CD4-positive, alpha-beta T cell (primary cell): ENCODE measurements around the gene SLC2A10. TPM values are rescaled to one million over a fixed set of nuclear protein-coding genes. Genes with fewer than 3 reads are reported as not detected.

Experiments
- ATAC-seq: fragments of 200-7000 bp; cut with Tn5 transposase; one replicate; pipeline ENCODE4 v1.10.0; 2022; ENCODE audit warnings: mild to moderate bottlenecking; ENCODE audit not compliant: poor library complexity
- CTCF ChIA-PET: fragments of 350-600 bp; sonication (Branson Sonifier 250); formaldehyde crosslinking; loops from one replicate; lab custom pipeline; 2021; ENCODE audit warnings: antibody characterized with exemption, inconsistent platforms; lab: Charles Lee
- POLR2A ChIA-PET: fragments of 350-600 bp; sonication (Branson Sonifier 250); formaldehyde crosslinking; loops from one replicate; lab custom pipeline; 2021; ENCODE audit warnings: antibody characterized with exemption, inconsistent platforms; lab: Charles Lee
- DNase-seq, 14 experiments: peaks; one replicate each; pipeline ENCODE4 v3.0.0-alpha.2; 2013 to 2020; ENCODE audit warnings: mixed read lengths in 2 of 14
- H3K27ac ChIP-seq, 2 donors: one replicate each; pipeline versions ENCODE4 v1.5.1 to v1.7.0; 2013; ENCODE audit warnings: low read length in 2 of 2, low read depth in 1 of 2, mild to moderate bottlenecking in 1 of 2
- H3K27me3 ChIP-seq, 2 experiments: 1 replicate in 1 of 2; 2 replicates in 1 of 2; pipeline versions ENCODE4 v1.6.1 to v1.7.0; 2013; ENCODE audit warnings: low read length in 2 of 2, control low read depth in 1 of 2, mild to moderate bottlenecking in 1 of 2, moderate library complexity in 1 of 2; ENCODE audit not compliant: insufficient read depth in 2 of 2, control insufficient read depth in 1 of 2
- H3K36me3 ChIP-seq: one replicate; pipeline ENCODE4 v1.6.1; 2013; ENCODE audit warnings: low read length, control low read depth; ENCODE audit not compliant: insufficient read depth
- H3K4me1 ChIP-seq: one replicate; pipeline ENCODE4 v1.6.1; 2013; ENCODE audit warnings: low read length, control low read depth; ENCODE audit not compliant: insufficient read depth
- H3K4me3 ChIP-seq: one replicate; pipeline ENCODE4 v1.5.1; 2013; ENCODE audit warnings: mild to moderate bottlenecking, low read length, moderate library complexity
- H3K9me3 ChIP-seq, 2 experiments: 1 replicate in 1 of 2; 2 replicates in 1 of 2; pipeline versions ENCODE4 v1.6.1 to v1.7.0; 2013; ENCODE audit warnings: low read length in 2 of 2, mild to moderate bottlenecking in 2 of 2, control low read depth in 1 of 2, moderate library complexity in 1 of 2; ENCODE audit not compliant: control insufficient read depth in 1 of 2, insufficient read depth in 1 of 2
- H3K27ac Mint-ChIP-seq: one replicate; pipeline ENCODE4 v1.8.0; 2020; ENCODE audit warnings: mixed read lengths
- H3K27me3 Mint-ChIP-seq: one replicate; pipeline ENCODE4 v1.8.0; 2021; ENCODE audit warnings: mixed read lengths
- H3K36me3 Mint-ChIP-seq: one replicate; pipeline ENCODE4 v1.8.0; 2021; ENCODE audit warnings: low read depth, mixed read lengths
- H3K4me1 Mint-ChIP-seq: one replicate; pipeline ENCODE4 v1.8.0; 2021; ENCODE audit warnings: low read depth, mixed read lengths
- H3K4me3 Mint-ChIP-seq: one replicate; pipeline ENCODE4 v1.8.0; 2020; ENCODE audit warnings: mild to moderate bottlenecking, mixed read lengths
- H3K9me3 Mint-ChIP-seq: one replicate; pipeline ENCODE4 v1.8.0; 2020; ENCODE audit warnings: mixed read lengths
- intact Hi-C, 2 experiments: fragments of 100-400 bp; cut with DNase I in 1 of 2; cut with micrococcal nuclease in 1 of 2; formaldehyde crosslinking; loops; one replicate each; pipeline versions ENCODE4 v1.15.1 to v1.9.0; 2023 to 2025; cut with DNase I, micrococcal nuclease
- total RNA-seq, 174 experiments: library from RNA in 2 of 174; stranded (reverse) in 2 of 174; gene quantifications; one replicate each; pipeline ENCODE4 v1.2.3 and lab custom pipeline; 2021 to 2026
- TF ChIP-seq, protein P1 (sequence below): fragments of 200-600 bp; IDR thresholded peaks from one replicate; pipeline ENCODE4 v1.8.0; 2022; ENCODE audit warnings: antibody characterized with exemption, mild to moderate bottlenecking

Gene SLC2A10
- total RNA-seq, 2 experiments from 2014 or later = not detected

DNA sequence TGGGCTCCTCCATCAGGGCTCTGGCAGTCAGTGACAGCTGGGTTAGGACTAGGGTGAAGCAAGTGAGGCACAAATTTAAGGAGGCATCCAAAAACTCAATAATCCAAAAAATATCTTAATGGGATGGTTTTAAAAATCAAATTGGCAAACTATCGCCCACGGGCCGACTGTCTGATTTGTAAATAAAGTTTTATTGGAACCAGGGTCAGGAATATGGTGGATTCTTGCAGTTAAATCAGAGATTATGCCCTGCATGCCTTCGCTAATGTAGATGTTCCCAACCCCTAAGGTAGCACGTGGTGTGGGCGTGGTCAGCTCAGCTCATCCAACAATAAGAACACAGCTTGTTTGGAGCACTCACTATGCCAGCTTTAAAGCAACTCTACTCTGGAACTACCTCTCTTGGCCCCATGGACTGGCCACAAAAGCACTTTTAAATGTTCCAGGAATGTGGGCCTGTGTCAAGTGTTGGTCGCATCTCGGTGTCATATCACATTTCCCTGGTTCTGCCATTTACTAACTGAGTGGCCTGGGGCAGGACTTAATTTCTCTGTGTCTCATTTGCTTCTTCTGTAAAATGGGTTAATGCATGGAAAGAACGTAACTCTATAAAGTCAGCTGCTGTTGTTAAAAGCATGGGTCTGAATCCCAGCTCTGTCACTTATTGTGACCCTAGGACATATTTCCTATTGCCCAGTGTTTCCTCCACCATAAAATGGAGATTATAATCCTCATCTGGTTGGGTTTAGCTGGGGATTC, 27.2 kb upstream of the SLC2A10 start:
- peaks cover 60% of the 10 kb centered on the region for H3K4me1 Mint-ChIP-seq
- DNase-seq (no peak), ATAC-seq (no peak)
- TF ChIP-seq, protein P1, sequence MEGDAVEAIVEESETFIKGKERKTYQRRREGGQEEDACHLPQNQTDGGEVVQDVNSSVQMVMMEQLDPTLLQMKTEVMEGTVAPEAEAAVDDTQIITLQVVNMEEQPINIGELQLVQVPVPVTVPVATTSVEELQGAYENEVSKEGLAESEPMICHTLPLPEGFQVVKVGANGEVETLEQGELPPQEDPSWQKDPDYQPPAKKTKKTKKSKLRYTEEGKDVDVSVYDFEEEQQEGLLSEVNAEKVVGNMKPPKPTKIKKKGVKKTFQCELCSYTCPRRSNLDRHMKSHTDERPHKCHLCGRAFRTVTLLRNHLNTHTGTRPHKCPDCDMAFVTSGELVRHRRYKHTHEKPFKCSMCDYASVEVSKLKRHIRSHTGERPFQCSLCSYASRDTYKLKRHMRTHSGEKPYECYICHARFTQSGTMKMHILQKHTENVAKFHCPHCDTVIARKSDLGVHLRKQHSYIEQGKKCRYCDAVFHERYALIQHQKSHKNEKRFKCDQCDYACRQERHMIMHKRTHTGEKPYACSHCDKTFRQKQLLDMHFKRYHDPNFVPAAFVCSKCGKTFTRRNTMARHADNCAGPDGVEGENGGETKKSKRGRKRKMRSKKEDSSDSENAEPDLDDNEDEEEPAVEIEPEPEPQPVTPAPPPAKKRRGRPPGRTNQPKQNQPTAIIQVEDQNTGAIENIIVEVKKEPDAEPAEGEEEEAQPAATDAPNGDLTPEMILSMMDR = no peak
- Histone ChIP-seq H3K27ac (peak overlapping the region in 1 of 2 donors; percentile 22), H3K27me3 (no peaks in the 10 kb centered on the region), H3K36me3 (peaks cover 33% of the 10 kb centered on the region), H3K4me3 (no peak overlapping the region), H3K4me1 (peaks cover 24% of the 10 kb centered on the region), H3K9me3 (no peaks in the 10 kb centered on the region)
- no peak overlapping the region for H3K4me3 Mint-ChIP-seq
- POLR2A ChIA-PET = no interaction called here
- intact Hi-C loops = loop anchor here in 1 of 2 experiments (2.0 to 10.0 kb wide), 3 partner anchors 161 to 887 kb away; partner anchors contain the start of genes DNTTIP1 and WFDC3
- H3K27me3 Mint-ChIP-seq = no peaks in the 10 kb centered on the region
- no peaks in the 10 kb centered on the region for H3K9me3 Mint-ChIP-seq
- no peak overlapping the region for H3K27ac Mint-ChIP-seq
- CTCF ChIA-PET = no interaction called here
- peaks cover 29% of the 10 kb centered on the region for H3K36me3 Mint-ChIP-seq

DNA sequence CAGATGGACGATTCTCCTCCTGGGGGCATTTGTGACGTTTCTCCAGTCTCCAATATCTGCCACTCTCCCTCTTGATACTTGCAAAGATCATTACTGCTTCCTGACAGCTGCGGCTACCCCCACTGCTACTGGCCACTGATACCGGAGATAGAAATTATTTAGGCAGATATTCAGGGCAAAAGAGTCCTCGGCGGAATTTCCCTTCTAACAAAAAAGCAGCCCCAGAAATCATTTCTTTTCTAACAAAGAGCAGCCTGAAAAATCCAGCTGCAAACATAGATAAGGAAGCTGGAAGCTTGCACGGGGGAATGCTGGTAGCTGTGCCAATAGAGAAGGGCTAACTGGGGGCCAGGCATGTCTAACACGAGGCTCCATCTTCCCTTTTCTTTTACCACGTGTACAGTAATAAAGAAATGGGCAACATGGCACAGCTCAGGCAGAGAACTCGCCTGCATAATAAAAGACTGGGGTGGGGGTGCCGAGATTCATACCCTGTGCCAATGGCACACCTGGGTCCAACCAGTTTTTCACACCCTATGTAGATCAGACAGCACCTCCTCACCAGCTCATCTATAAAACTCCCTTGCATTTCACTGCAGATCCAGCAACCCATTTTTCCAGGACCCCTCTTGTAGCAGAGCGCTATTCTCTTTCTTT, 26.3 kb upstream of the SLC2A10 start:
- H3K36me3 Mint-ChIP-seq = peaks cover 30% of the 10 kb centered on the region
- POLR2A ChIA-PET = no interaction called here
- H3K9me3 ChIP-seq = no peaks in the 10 kb centered on the region
- ATAC-seq (no peak), DNase-seq (no peak)
- no peaks in the 10 kb centered on the region for H3K27me3 ChIP-seq
- H3K4me3 Mint-ChIP-seq = peak overlapping the region; percentile 1
- CTCF ChIA-PET = no interaction called here
- no peaks in the 10 kb centered on the region for H3K27me3 Mint-ChIP-seq
- TF ChIP-seq, protein P1 = no peak
- H3K4me1 ChIP-seq = peaks cover 31% of the 10 kb centered on the region
- H3K27ac Mint-ChIP-seq = peak overlapping the region; percentile 45
- peaks cover 33% of the 10 kb centered on the region for H3K36me3 ChIP-seq
- H3K4me3 ChIP-seq = no peak overlapping the region
- no peak overlapping the region for H3K27ac ChIP-seq
- intact Hi-C loops = loop anchor here in 1 of 2 experiments (1.0 to 10.0 kb wide), 4 partner anchors 14 to 888 kb away; partner anchors contain the start of genes DNTTIP1 and WFDC3
- no peaks in the 10 kb centered on the region for H3K9me3 Mint-ChIP-seq
- H3K4me1 Mint-ChIP-seq = peaks cover 69% of the 10 kb centered on the region

DNA sequence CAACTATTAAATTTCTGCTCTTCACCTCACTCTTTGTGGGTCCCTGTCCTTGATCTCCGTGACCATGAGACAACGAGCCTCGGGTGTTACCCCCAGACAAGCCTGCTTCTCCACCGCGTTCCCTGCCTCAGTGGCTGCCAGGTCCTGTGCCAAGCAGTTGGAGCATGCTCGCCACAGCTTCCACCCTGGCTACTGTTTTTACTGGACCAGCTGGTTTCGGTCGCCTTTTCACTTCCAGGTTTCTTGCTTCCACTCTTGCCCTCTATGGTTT, 25.8 kb upstream of the SLC2A10 start:
- H3K4me1 ChIP-seq = peaks cover 35% of the 10 kb centered on the region
- H3K27ac ChIP-seq = no peak overlapping the region
- no peak for ATAC-seq
- no peaks in the 10 kb centered on the region for H3K27me3 ChIP-seq
- Mint-ChIP-seq H3K27me3 (no peaks in the 10 kb centered on the region), H3K4me1 (peaks cover 74% of the 10 kb centered on the region), H3K36me3 (peaks cover 35% of the 10 kb centered on the region), H3K4me3 (no peak overlapping the region), H3K9me3 (no peaks in the 10 kb centered on the region), H3K27ac (peak overlapping the region; percentile 45)
- peaks cover 33% of the 10 kb centered on the region for H3K36me3 ChIP-seq
- TF ChIP-seq, protein P1 = no peak
- DNase-seq = no peak
- H3K4me3 ChIP-seq = no peak overlapping the region
- intact Hi-C loops = loop anchor here in 1 of 2 experiments (1.0 to 10.0 kb wide), 4 partner anchors 14 to 889 kb away; partner anchors contain the start of genes DNTTIP1 and WFDC3
- CTCF ChIA-PET = no interaction called here
- no peaks in the 10 kb centered on the region for H3K9me3 ChIP-seq
- POLR2A ChIA-PET = no interaction called here
